Esophagus squamous epithelium (tissue), 5 donors: ENCODE measurements around the gene SPATS2L. TPM values are rescaled to one million over a fixed set of nuclear protein-coding genes. Genes with fewer than 3 reads are reported as not detected.

Source experiments
- DNase-seq: peaks from one replicate; lab custom pipeline; 2025; lab: John Stamatoyannopoulos, UW
- H3K27ac ChIP-seq, 4 donors: fragments of 200-600 bp; sonication (generic); one replicate each; pipeline ENCODE4 v1.5.1; 2016 to 2019; ENCODE audit warnings: mild to moderate bottlenecking in 1 of 4
- H3K27me3 ChIP-seq, 4 donors: fragments of 200-600 bp; sonication (generic); 1 replicate in 3 of 4; 2 replicates in 1 of 4; pipeline versions ENCODE4 v1.5.1 to v1.6.0; 2017 to 2021; ENCODE audit warnings: antibody characterized with exemption in 1 of 4
- H3K36me3 ChIP-seq, 3 donors: fragments of 200-600 bp; sonication (generic); one replicate each; pipeline ENCODE4 v1.5.1; 2016 to 2019
- H3K4me1 ChIP-seq, 3 donors: fragments of 200-600 bp; sonication (generic); one replicate each; pipeline ENCODE4 v1.5.1; 2017 to 2019
- H3K4me3 ChIP-seq, 4 donors: fragments of 200-600 bp; sonication (generic); 1 replicate in 3 of 4; 2 replicates in 1 of 4; pipeline ENCODE4 v1.5.1; 2016 to 2019; ENCODE audit warnings: mild to moderate bottlenecking in 2 of 4, moderate library complexity in 1 of 4
- H3K9me3 ChIP-seq, 3 donors: fragments of 200-600 bp; sonication (generic); one replicate each; pipeline ENCODE4 v1.5.1; 2016 to 2019
- POLR2A ChIP-seq, 4 donors: fragments of 450-650 bp; IDR thresholded peaks; one replicate each; pipeline ENCODE4 v1.6.1; 2017; ENCODE audit warnings: antibody characterized with exemption in 4 of 4, mild to moderate bottlenecking in 4 of 4, moderate library complexity in 3 of 4
- WGBS, 2 donors: methylation state at CpG; one replicate each; pipeline ENCODE4 v1.1.5; 2018; 5-methylcytosine and 5-hydroxymethylcytosine counted together
- intact Hi-C: fragments of 100-400 bp; cut with DNase I; formaldehyde crosslinking; loops from one replicate; pipeline ENCODE4 v1.15.0; 2022
- total RNA-seq, 4 donors: library from RNA; depleted of rRNA; stranded (reverse); fragments of >200 nt; gene quantifications; one replicate each; pipeline ENCODE4 v1.1.0, GENCODE V29; 2016
- TF ChIP-seq, protein P1 (sequence below), 6 experiments: fragments of 450-650 bp in 4 of 6; fragments of 200-600 bp in 2 of 6; sonication (generic) in 2 of 6; IDR thresholded peaks; one replicate each; pipeline ENCODE4 v1.5.1; 2016 to 2019; ENCODE audit warnings: antibody characterized with exemption in 6 of 6, mild to moderate bottlenecking in 4 of 6, moderate library complexity in 4 of 6
- donor health status: DM: yes; HTN: yes; CAD: no.

SPATS2L gene
- total RNA-seq, 4 donors from 2014 or later: 53.2 to 91.9 (median 68.3) TPM

DNA sequence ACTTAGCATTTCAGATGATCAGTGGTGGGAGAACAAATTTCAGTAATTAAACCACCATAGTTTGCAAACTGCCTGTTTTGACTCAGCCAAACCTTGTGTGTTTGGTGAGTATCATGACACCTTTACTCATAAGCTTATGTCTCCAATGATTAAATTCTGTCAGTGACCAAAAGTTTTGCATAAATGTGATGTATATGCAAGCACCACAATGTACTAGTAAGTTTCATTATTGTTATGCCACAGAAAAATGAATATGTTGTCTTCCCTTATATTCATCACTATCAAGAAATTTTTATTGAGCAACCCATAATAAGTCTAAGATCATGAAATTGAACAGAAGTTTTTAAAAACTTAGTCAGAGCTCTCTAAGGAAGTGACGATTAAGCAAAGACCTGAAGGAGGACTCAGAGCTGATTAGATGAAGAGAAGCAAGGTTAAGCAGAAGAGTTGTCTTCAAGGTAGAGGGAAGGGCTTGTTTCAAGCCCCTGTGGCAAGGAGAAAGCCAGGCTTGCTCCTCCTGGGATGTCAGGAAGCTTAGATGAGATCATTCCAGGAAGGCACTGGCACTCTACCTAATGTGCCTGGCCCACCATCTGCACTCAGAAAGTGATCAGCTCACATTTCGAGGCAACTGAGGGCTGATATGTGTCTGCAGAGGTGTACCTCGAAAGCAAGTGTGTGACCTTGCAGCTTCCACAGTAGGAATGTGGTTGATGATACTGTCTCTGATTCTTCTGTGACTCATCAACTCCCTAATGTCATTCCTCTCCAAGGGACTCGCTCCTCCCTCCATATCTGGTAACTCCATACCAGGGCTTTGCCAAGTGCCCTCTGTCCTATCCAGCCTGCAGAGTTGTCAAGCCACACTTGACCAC, 148.7 kb downstream of the SPATS2L start:
- Histone ChIP-seq H3K4me3 (no peak overlapping the region), H3K27me3 (no peaks in the 10 kb centered on the region), H3K9me3 (no peaks in the 10 kb centered on the region), H3K36me3 (peaks cover 0 to 45% (median 0%) of the 10 kb centered on the region in 3 donors), H3K27ac (peak overlapping the region in 1 of 4 donors; percentile 6), H3K4me1 (peaks cover 0 to 17% (median 0%) of the 10 kb centered on the region in 3 donors)
- 69 to 76% methylated on average over 4 of the region's 4 CpGs for WGBS, 2 donors
- TF ChIP-seq POLR2A (IDR thresholded peaks at IDR 0.05): no peak
- TF ChIP-seq, protein P1, sequence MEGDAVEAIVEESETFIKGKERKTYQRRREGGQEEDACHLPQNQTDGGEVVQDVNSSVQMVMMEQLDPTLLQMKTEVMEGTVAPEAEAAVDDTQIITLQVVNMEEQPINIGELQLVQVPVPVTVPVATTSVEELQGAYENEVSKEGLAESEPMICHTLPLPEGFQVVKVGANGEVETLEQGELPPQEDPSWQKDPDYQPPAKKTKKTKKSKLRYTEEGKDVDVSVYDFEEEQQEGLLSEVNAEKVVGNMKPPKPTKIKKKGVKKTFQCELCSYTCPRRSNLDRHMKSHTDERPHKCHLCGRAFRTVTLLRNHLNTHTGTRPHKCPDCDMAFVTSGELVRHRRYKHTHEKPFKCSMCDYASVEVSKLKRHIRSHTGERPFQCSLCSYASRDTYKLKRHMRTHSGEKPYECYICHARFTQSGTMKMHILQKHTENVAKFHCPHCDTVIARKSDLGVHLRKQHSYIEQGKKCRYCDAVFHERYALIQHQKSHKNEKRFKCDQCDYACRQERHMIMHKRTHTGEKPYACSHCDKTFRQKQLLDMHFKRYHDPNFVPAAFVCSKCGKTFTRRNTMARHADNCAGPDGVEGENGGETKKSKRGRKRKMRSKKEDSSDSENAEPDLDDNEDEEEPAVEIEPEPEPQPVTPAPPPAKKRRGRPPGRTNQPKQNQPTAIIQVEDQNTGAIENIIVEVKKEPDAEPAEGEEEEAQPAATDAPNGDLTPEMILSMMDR (IDR thresholded peaks at IDR 0.05): no peak
- intact Hi-C loops: no loop called here
- no peak for DNase-seq

DNA sequence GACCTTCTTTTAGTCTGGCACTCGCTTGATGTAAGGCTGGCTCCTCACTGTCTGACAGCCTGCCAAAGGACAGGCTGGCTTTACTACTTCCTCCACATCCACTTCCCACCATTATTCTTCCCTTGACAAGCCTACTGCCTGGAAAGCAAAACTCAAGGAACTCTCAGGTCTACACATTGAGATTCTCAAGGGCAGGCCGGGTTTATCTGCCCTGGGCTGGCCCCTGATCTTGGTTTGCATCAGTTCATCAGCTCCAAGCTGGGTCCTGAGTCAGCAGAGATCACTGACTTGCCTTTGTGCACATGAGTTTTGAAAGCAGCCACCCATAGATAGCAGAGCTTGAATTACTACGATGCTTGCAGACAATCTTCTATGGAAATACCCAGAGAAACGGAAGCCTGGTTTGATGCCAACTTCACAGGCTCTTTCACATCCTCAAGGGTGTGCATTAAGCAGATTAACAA, 149.5 kb downstream of the SPATS2L start:
- no peak overlapping the region for H3K4me3 ChIP-seq
- DNase-seq: no peak
- H3K9me3 ChIP-seq: no peaks in the 10 kb centered on the region
- peaks cover 0 to 45% (median 0%) of the 10 kb centered on the region in 3 donors for H3K36me3 ChIP-seq
- no peak overlapping the region for H3K27ac ChIP-seq
- H3K27me3 ChIP-seq: no peaks in the 10 kb centered on the region
- peaks cover 0 to 17% (median 0%) of the 10 kb centered on the region in 3 donors for H3K4me1 ChIP-seq
- TF ChIP-seq POLR2A (IDR thresholded peaks at IDR 0.05): no peak
- TF ChIP-seq, protein P1 (IDR thresholded peaks at IDR 0.05): no peak
- intact Hi-C loops: no loop called here
- 48 to 49% methylated on average over 4 of the region's 4 CpGs for WGBS, 2 donors

DNA sequence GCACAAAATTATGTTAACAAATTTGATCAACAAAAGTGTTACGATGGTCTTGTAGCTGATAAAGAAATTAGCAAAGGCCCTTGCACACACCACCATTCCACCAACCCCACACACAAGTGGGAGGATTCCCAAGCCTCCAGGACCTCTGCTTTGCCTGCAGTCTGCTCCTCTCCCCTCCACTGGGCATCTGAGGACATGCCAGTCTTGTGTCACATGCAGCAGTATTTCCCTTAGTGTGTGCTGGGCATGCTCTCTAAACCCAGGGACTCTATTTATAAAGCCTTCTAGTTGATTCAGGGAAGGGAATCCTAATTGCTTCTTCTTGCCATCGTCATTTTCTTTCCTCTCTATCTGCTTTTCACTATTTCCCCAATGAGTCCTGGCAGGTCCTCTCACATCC, 150.1 kb downstream of the SPATS2L start:
- 87 to 90% methylated on average over 2 of the region's 2 CpGs for WGBS, 2 donors
- Histone ChIP-seq H3K4me1 (peaks cover 0 to 17% (median 0%) of the 10 kb centered on the region in 3 donors), H3K9me3 (no peaks in the 10 kb centered on the region), H3K27ac (no peak overlapping the region), H3K36me3 (peaks cover 0 to 45% (median 0%) of the 10 kb centered on the region in 3 donors), H3K27me3 (no peaks in the 10 kb centered on the region), H3K4me3 (no peak overlapping the region)
- no peak for DNase-seq
- intact Hi-C loops: no loop called here
- TF ChIP-seq, protein P1 (IDR thresholded peaks at IDR 0.05): no peak
- no peak for TF ChIP-seq POLR2A (IDR thresholded peaks at IDR 0.05)

DNA sequence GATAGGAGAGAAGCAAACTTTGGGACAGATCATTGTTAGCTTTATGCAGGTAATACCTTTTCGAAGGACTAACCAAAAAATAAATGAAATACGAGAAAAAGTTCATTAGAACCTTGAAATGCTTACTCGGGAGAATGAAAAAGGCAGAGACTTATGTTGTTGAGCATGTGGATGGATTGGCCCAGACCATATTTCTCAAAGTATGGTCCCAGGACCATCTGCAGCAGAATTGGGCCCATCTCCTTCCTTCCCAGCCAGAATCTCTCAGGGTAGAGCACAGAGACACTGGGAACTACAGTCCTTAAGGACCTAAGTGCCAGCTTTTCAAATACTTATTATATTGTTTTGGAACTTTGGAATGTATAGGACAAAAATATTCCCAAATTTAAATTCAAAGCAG, 152.6 kb downstream of the SPATS2L start:
- 69 to 97% methylated on average over 3 of the region's 3 CpGs for WGBS, 2 donors
- peaks cover 0 to 57% (median 0%) of the 10 kb centered on the region in 3 donors for H3K36me3 ChIP-seq
- H3K4me3 ChIP-seq: no peak overlapping the region
- TF ChIP-seq, protein P1 (IDR thresholded peaks at IDR 0.05): no peak
- TF ChIP-seq POLR2A (IDR thresholded peaks at IDR 0.05): no peak
- DNase-seq: no peak
- H3K9me3 ChIP-seq: no peaks in the 10 kb centered on the region
- intact Hi-C loops: no loop called here
- peaks cover 0 to 17% (median 0%) of the 10 kb centered on the region in 3 donors for H3K4me1 ChIP-seq
- no peaks in the 10 kb centered on the region for H3K27me3 ChIP-seq
- H3K27ac ChIP-seq: peak overlapping the region in 2 of 4 donors; percentile 16 to 18
